GM23338 (cell line): ENCODE results near the gene PRSS56. TPM values are rescaled to one million over a fixed set of nuclear protein-coding genes. Genes with fewer than 3 reads are reported as not detected.

Experiments
- ATAC-seq: fragments of 200-7000 bp; cut with Tn5 transposase; 3 replicates; pipeline ENCODE4 v1.9.1; 2020
- DNase-seq: peaks from one replicate; pipeline ENCODE4 v3.0.0-alpha.2; 2015; ENCODE audit warnings: low spot score
- H2AFZ ChIP-seq: fragments of 200-600 bp; sonication (generic); 2 replicates; pipeline ENCODE4 v1.8.0; 2016; ENCODE audit warnings: antibody characterized with exemption, mild to moderate bottlenecking, moderate library complexity
- H3F3A ChIP-seq: fragments of 200-600 bp; sonication (generic); replicated peaks from 2 replicates; pipeline ENCODE4 v1.8.0; 2017; ENCODE audit warnings: antibody characterized with exemption, mixed run types, low read depth
- H3K27ac ChIP-seq: fragments of 200-600 bp; sonication (generic); 2 replicates; pipeline ENCODE4 v1.6.1; 2016; ENCODE audit warnings: low read depth
- H3K27me3 ChIP-seq: fragments of 200-600 bp; sonication (generic); 2 replicates; pipeline ENCODE4 v1.8.0; 2016; ENCODE audit warnings: mild to moderate bottlenecking, mixed run types, moderate library complexity; ENCODE audit not compliant: insufficient read depth
- H3K36me3 ChIP-seq: fragments of 200-600 bp; sonication (generic); 2 replicates; pipeline ENCODE4 v1.8.0; 2016; ENCODE audit warnings: mild to moderate bottlenecking; ENCODE audit not compliant: insufficient read depth
- H3K4me1 ChIP-seq: fragments of 200-600 bp; sonication (generic); 2 replicates; pipeline ENCODE4 v1.8.0; 2016; ENCODE audit warnings: mild to moderate bottlenecking, moderate library complexity; ENCODE audit not compliant: insufficient read depth
- H3K4me2 ChIP-seq: fragments of 200-600 bp; sonication (generic); 2 replicates; pipeline ENCODE4 v1.7.1; 2017; ENCODE audit warnings: mixed run types
- H3K4me3 ChIP-seq: fragments of 200-600 bp; sonication (generic); 2 replicates; pipeline ENCODE4 v1.6.1; 2016; ENCODE audit warnings: mixed run types
- H3K79me2 ChIP-seq: fragments of 200-600 bp; sonication (generic); replicated peaks from 2 replicates; pipeline ENCODE4 v1.8.0; 2017; ENCODE audit warnings: mild to moderate bottlenecking; ENCODE audit not compliant: insufficient read depth
- H3K9me2 ChIP-seq: fragments of 200-600 bp; sonication (generic); 2 replicates; pipeline ENCODE4 v1.8.0; 2017; ENCODE audit not compliant: insufficient read depth
- H4K20me1 ChIP-seq: fragments of 200-600 bp; sonication (generic); replicated peaks from 2 replicates; pipeline ENCODE4 v1.8.0; 2017; ENCODE audit warnings: mild to moderate bottlenecking; ENCODE audit not compliant: insufficient read depth
- H3K27ac Mint-ChIP-seq: 2 replicates; pipeline ENCODE4 v1.8.0; 2020; ENCODE audit warnings: inconsistent platforms, mild to moderate bottlenecking, moderate library complexity, mixed read lengths
- H3K27me3 Mint-ChIP-seq: 3 replicates; pipeline ENCODE4 v1.8.0; 2022; ENCODE audit warnings: low read depth, mild to moderate bottlenecking, moderate library complexity, mixed read lengths, inconsistent platforms; ENCODE audit not compliant: insufficient read depth, poor library complexity
- H3K36me3 Mint-ChIP-seq: 3 replicates; pipeline ENCODE4 v1.8.0; 2021; ENCODE audit warnings: low read depth, mild to moderate bottlenecking, inconsistent platforms, moderate library complexity, mixed read lengths
- H3K4me1 Mint-ChIP-seq: 3 replicates; pipeline ENCODE4 v1.8.0; 2020; ENCODE audit warnings: mild to moderate bottlenecking, inconsistent platforms, mixed read lengths
- H3K4me3 Mint-ChIP-seq: 3 replicates; pipeline ENCODE4 v1.8.0; 2021; ENCODE audit warnings: moderate library complexity, mild to moderate bottlenecking, inconsistent platforms, mixed read lengths
- H3K9me3 Mint-ChIP-seq: 3 replicates; pipeline ENCODE4 v1.8.0; 2020; ENCODE audit warnings: moderate library complexity, mild to moderate bottlenecking, inconsistent platforms, mixed read lengths
- CTCF ChIP-seq, 2 experiments: fragments of 200-600 bp in 1 of 2; sonication (generic) in 1 of 2; conservative IDR thresholded peaks; 2 replicates each; pipeline versions ENCODE4 v1.5.1 to v1.6.1; 2016 to 2017; ENCODE audit warnings: antibody characterized with exemption in 2 of 2, low read depth in 2 of 2, mild to moderate bottlenecking in 2 of 2, moderate library complexity in 1 of 2
- EZH2 ChIP-seq: fragments of 200-600 bp; sonication (generic); IDR thresholded peaks from one replicate; pipeline ENCODE4 v1.8.0; 2017; ENCODE audit warnings: antibody characterized with exemption, mild to moderate bottlenecking, low read depth; ENCODE audit not compliant: unreplicated experiment
- JUNB ChIP-seq: IDR thresholded peaks from one replicate; pipeline ENCODE4 v1.6.1; 2016; ENCODE audit warnings: antibody characterized with exemption; ENCODE audit not compliant: unreplicated experiment
- REST ChIP-seq: IDR thresholded peaks from one replicate; pipeline ENCODE4 v1.6.1; 2018; ENCODE audit warnings: antibody characterized with exemption; ENCODE audit not compliant: unreplicated experiment
- STAT1 ChIP-seq: IDR thresholded peaks from one replicate; pipeline ENCODE4 v1.6.1; 2016; ENCODE audit warnings: antibody characterized with exemption; ENCODE audit not compliant: unreplicated experiment
- ZNF114 ChIP-seq: fragments of 250-450 bp; sonication (Bioruptor Pico); IDR thresholded peaks from 2 replicates; pipeline ENCODE4 v1.5.0; 2020; ENCODE audit warnings: mild to moderate bottlenecking, moderate library complexity
- ZNF331 ChIP-seq: fragments of 250-450 bp; sonication (Bioruptor Pico); IDR thresholded peaks from 2 replicates; pipeline ENCODE4 v1.5.0; 2020; ENCODE audit warnings: low read depth, mild to moderate bottlenecking, moderate library complexity
- ZNF462 ChIP-seq: fragments of 250-450 bp; sonication (Bioruptor Pico); IDR thresholded peaks from 2 replicates; pipeline ENCODE4 v1.5.0; 2020; ENCODE audit warnings: mild to moderate bottlenecking, moderate library complexity
- polyA plus RNA-seq: library from polyadenylated mRNA; unstranded; fragments of >200 nt; fragmentation: Nextera tagmentation; extraction: Ambion mirVana; gene quantifications from 2 replicates; pipeline ENCODE4 v1.2.1, GENCODE V29; 2016
- total RNA-seq: library from RNA; depleted of rRNA; stranded (reverse); fragments of >200 nt; shearing (Covaris generic); gene quantifications from 2 replicates; pipeline ENCODE4 v1.2.3, GENCODE V29; 2014

Gene PRSS56
- total and polyA plus RNA-seq, 2 experiments from 2014 or later: 0.27 to 0.31 TPM

- TF ChIP-seq REST (no peak), ZNF331 (CRISPR knock-in tag) (no peak)
These were observed 35.4 kb upstream of the PRSS56 start (continued) for GRCh38 chr2:232484628-232485347.

GRCh38 chr2:232485348-232485756 lies 34.8 kb upstream of the PRSS56 start:
- Mint-ChIP-seq H3K27ac (no peak overlapping the region), H3K36me3 (no peaks in the 10 kb centered on the region; the same call in 2 of the 3 replicates), H3K27me3 (peaks cover 64% of the 10 kb centered on the region), H3K4me1 (peaks cover 24% of the 10 kb centered on the region), H3K9me3 (no peaks in the 10 kb centered on the region), H3K4me3 (peak overlapping the region; percentile 68)
- H3K4me3 ChIP-seq: peak overlapping the region; percentile 62
- H3K4me2 ChIP-seq: peak overlapping the region; percentile 85
- H3K79me2 ChIP-seq: no peaks in the 10 kb centered on the region
- H3K9me2 ChIP-seq: no peaks in the 10 kb centered on the region
- no peaks in the 10 kb centered on the region for H4K20me1 ChIP-seq
- H3K27ac ChIP-seq: no peak overlapping the region
- peak overlapping the region; percentile 74; the same call in 1 of the 2 replicates for H2AFZ ChIP-seq
- ATAC-seq (peak; percentile 14), DNase-seq (peak; percentile 62)
- no peaks in the 10 kb centered on the region for H3K36me3 ChIP-seq
- H3K4me1 ChIP-seq: peaks cover 19% of the 10 kb centered on the region
- 0 out of 2 replicates have a peak, but pooled peaks cover 5% of the 10 kb centered on the region for H3F3A ChIP-seq
- H3K27me3 ChIP-seq: peaks cover 67% of the 10 kb centered on the region
- TF ChIP-seq ZNF331 (CRISPR knock-in tag) (no peak), STAT1 (no peak), CTCF (conservative IDR thresholded peaks at IDR 0.05; ENCODE audit: low read depth in 2 of 2) (no peak), ZNF114 (CRISPR knock-in tag) (no peak), ZNF462 (CRISPR knock-in tag) (no peak), JUNB (no peak), REST (no peak), EZH2 (no peak)
